Measurements from ENCODE around the gene PEMT. TPM values are rescaled to one million over a fixed set of nuclear protein-coding genes. Genes with fewer than 3 reads are reported as not detected.

The PEMT gene
- total RNA-seq, 1 experiment from 2014 or later = 27.0 TPM

DNA sequence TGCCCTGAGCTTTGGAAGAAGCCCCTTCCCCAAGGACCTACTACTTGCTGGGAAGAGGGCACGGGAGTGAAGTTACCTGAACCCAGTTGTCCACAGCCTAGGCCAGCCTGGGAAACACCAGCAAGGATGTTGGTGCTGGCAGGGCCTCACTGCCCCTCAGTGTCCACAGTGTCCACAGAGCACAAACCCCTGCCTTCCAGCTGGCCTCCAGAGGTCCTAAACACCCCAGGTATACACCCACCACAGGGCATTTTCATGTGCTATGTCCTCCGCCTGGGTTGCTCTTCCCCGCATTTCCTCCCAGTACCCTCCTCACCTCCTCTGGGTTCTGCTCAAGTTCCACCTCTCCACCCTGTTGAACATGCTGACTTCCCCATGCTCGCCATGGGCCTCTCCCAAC is 4.2 kb upstream of the PEMT start:
- Histone ChIP-seq H3K27me3 (ENCODE audit: control insufficient read depth, insufficient read depth, low read length) (no peaks in the 10 kb centered on the region), H3K4me1 (ENCODE audit: control insufficient read depth, insufficient read depth, low read length) (no peaks in the 10 kb centered on the region), H3K36me3 (ENCODE audit: control insufficient read depth, insufficient read depth, low read length) (no peaks in the 10 kb centered on the region; the same call in 1 of the 2 replicates), H3K4me3 (ENCODE audit: low read depth in 2 of 2, low read length in 2 of 2) (no peak overlapping the region), H3K9me3 (ENCODE audit: control insufficient read depth, insufficient read depth, low read depth, low read length) (no peaks in the 10 kb centered on the region), H3K27ac (ENCODE audit: low read length) (no peak overlapping the region)
- no TSS peak for BruUV-seq (replicated peaks)
- in situ Hi-C loops (cut with HindIII; ENCODE audit: low pct_unique_long_range_greater_than_20kb, low sequenced_read_pairs) = no loop called here
- ATAC-seq = no peak
- CTCF ChIA-PET = no interaction called here
- TF ChIP-seq, protein P1, sequence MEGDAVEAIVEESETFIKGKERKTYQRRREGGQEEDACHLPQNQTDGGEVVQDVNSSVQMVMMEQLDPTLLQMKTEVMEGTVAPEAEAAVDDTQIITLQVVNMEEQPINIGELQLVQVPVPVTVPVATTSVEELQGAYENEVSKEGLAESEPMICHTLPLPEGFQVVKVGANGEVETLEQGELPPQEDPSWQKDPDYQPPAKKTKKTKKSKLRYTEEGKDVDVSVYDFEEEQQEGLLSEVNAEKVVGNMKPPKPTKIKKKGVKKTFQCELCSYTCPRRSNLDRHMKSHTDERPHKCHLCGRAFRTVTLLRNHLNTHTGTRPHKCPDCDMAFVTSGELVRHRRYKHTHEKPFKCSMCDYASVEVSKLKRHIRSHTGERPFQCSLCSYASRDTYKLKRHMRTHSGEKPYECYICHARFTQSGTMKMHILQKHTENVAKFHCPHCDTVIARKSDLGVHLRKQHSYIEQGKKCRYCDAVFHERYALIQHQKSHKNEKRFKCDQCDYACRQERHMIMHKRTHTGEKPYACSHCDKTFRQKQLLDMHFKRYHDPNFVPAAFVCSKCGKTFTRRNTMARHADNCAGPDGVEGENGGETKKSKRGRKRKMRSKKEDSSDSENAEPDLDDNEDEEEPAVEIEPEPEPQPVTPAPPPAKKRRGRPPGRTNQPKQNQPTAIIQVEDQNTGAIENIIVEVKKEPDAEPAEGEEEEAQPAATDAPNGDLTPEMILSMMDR (IDR thresholded peaks at IDR 0.05) = no peak
- TF ChIP-seq TCF7L2 (IDR thresholded peaks at IDR 0.05; ENCODE audit: low read depth, low read length) (no peak), SIN3A (IDR thresholded peaks at IDR 0.05; ENCODE audit: borderline replicate concordance, insufficient read depth, low read depth, low read length) (no peak), POLR2AphosphoS5 (IDR thresholded peaks at IDR 0.05; ENCODE audit: low read depth, low read length) (no peak)
- TF ChIP-seq, protein P2, sequence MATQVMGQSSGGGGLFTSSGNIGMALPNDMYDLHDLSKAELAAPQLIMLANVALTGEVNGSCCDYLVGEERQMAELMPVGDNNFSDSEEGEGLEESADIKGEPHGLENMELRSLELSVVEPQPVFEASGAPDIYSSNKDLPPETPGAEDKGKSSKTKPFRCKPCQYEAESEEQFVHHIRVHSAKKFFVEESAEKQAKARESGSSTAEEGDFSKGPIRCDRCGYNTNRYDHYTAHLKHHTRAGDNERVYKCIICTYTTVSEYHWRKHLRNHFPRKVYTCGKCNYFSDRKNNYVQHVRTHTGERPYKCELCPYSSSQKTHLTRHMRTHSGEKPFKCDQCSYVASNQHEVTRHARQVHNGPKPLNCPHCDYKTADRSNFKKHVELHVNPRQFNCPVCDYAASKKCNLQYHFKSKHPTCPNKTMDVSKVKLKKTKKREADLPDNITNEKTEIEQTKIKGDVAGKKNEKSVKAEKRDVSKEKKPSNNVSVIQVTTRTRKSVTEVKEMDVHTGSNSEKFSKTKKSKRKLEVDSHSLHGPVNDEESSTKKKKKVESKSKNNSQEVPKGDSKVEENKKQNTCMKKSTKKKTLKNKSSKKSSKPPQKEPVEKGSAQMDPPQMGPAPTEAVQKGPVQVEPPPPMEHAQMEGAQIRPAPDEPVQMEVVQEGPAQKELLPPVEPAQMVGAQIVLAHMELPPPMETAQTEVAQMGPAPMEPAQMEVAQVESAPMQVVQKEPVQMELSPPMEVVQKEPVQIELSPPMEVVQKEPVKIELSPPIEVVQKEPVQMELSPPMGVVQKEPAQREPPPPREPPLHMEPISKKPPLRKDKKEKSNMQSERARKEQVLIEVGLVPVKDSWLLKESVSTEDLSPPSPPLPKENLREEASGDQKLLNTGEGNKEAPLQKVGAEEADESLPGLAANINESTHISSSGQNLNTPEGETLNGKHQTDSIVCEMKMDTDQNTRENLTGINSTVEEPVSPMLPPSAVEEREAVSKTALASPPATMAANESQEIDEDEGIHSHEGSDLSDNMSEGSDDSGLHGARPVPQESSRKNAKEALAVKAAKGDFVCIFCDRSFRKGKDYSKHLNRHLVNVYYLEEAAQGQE (IDR thresholded peaks at IDR 0.05; ENCODE audit: insufficient read depth in 1 of 2, low read depth in 2 of 2, low read length in 1 of 2) = no peak
- POLR2A ChIA-PET = no interaction called here
- DNase-seq (ENCODE audit: low read depth, low spot score) = no peak
- intact Hi-C loops (cut with micrococcal nuclease; ENCODE audit: unreplicated experiment) = no loop called here

DNA sequence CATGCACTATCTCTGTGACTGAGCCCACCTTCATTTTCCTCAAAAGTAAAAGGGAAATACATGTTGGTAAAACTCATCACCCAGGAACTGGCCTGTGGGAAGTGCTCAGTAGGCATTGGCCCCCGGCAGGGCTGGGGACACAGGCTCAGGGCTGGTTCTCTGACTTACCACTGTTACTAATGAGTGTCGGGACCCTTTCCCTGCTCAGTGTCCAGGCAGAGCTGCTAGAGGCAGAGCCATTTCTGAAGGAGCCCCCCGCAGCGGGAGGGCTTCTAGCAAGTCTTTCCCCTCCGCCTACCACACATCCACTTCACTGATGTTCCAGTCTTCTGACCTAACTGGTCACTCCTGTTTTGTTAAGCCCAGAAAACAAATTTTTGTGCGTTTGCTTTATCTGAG is 1.7 kb upstream of the PEMT start:
- no TSS peak for BruUV-seq (replicated peaks)
- POLR2A ChIA-PET = no interaction called here
- CTCF ChIA-PET = no interaction called here
- no peaks in the 10 kb centered on the region for H3K27me3 ChIP-seq (ENCODE audit: control insufficient read depth, insufficient read depth, low read length)
- peaks cover 6% of the 10 kb centered on the region; the same call in 1 of the 2 replicates for H3K4me1 ChIP-seq (ENCODE audit: control insufficient read depth, insufficient read depth, low read length)
- no peak for ATAC-seq
- no peaks in the 10 kb centered on the region for H3K9me3 ChIP-seq (ENCODE audit: control insufficient read depth, insufficient read depth, low read depth, low read length)
- no peaks in the 10 kb centered on the region; the same call in 1 of the 2 replicates for H3K36me3 ChIP-seq (ENCODE audit: control insufficient read depth, insufficient read depth, low read length)
- TF ChIP-seq SIN3A (IDR thresholded peaks at IDR 0.05; ENCODE audit: borderline replicate concordance, insufficient read depth, low read depth, low read length) (no peak), TCF7L2 (IDR thresholded peaks at IDR 0.05; ENCODE audit: low read depth, low read length) (no peak), POLR2AphosphoS5 (IDR thresholded peaks at IDR 0.05; ENCODE audit: low read depth, low read length) (no peak)
- TF ChIP-seq, protein P2 (IDR thresholded peaks at IDR 0.05; ENCODE audit: insufficient read depth in 1 of 2, low read depth in 2 of 2, low read length in 1 of 2) = no peak
- TF ChIP-seq, protein P1 (IDR thresholded peaks at IDR 0.05) = no peak
- no peak overlapping the region for H3K27ac ChIP-seq (ENCODE audit: low read length)
- no peak for DNase-seq (ENCODE audit: low read depth, low spot score)
- intact Hi-C loops (cut with micrococcal nuclease; ENCODE audit: unreplicated experiment) = no loop called here
- no peak overlapping the region for H3K4me3 ChIP-seq (ENCODE audit: low read depth in 2 of 2, low read length in 2 of 2)
- in situ Hi-C loops (cut with HindIII; ENCODE audit: low pct_unique_long_range_greater_than_20kb, low sequenced_read_pairs) = no loop called here

Data from Panc1 (cell line).